HEK293T (cell line): Measurements from ENCODE around the gene DBNDD2.

ENCODE experiments used
- ARNT ChIP-seq: fragments of 450-650 bp; IDR thresholded peaks from 2 replicates; pipeline ENCODE4 v1.6.1; 2017; ENCODE audit warnings: mild to moderate bottlenecking
- FOXM1 ChIP-seq: fragments of 450-650 bp; IDR thresholded peaks from 2 replicates; pipeline ENCODE4 v1.6.1; 2017; ENCODE audit warnings: mild to moderate bottlenecking, borderline replicate concordance
- HDGF ChIP-seq: fragments of 450-650 bp; IDR thresholded peaks from 2 replicates; pipeline ENCODE4 v1.6.1; 2017; ENCODE audit warnings: antibody characterized with exemption, borderline replicate concordance
- NFRKB ChIP-seq: fragments of 450-650 bp; IDR thresholded peaks from 2 replicates; pipeline ENCODE4 v1.6.1; 2016; ENCODE audit warnings: mild to moderate bottlenecking, moderate library complexity
- SUZ12 ChIP-seq: fragments of 450-650 bp; IDR thresholded peaks from 2 replicates; pipeline ENCODE4 v1.6.1; 2016; ENCODE audit warnings: mild to moderate bottlenecking
- TARDBP ChIP-seq: fragments of 450-650 bp; IDR thresholded peaks from 2 replicates; pipeline ENCODE4 v1.6.1; 2016
- TF ChIP-seq, protein P1 (sequence below): fragments of 450-650 bp; IDR thresholded peaks from 2 replicates; pipeline ENCODE4 v1.6.1; 2016

GRCh38 chr20:45366192-45366591, 41.9 kb upstream of the DBNDD2 start:
- TF ChIP-seq ARNT (no peak), SUZ12 (no peak), FOXM1 (no peak), HDGF (no peak), TARDBP (no peak), NFRKB (no peak)
- TF ChIP-seq, protein P1, sequence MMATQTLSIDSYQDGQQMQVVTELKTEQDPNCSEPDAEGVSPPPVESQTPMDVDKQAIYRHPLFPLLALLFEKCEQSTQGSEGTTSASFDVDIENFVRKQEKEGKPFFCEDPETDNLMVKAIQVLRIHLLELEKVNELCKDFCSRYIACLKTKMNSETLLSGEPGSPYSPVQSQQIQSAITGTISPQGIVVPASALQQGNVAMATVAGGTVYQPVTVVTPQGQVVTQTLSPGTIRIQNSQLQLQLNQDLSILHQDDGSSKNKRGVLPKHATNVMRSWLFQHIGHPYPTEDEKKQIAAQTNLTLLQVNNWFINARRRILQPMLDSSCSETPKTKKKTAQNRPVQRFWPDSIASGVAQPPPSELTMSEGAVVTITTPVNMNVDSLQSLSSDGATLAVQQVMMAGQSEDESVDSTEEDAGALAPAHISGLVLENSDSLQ: no peak
